Endometrium (tissue), 2 donors: ENCODE data around the gene CITED4.

ENCODE experiments used
- FAIRE-seq: peaks from 2 replicates; lab custom pipeline; 2012; peaks lifted over from hg19 to GRCh38; lab: Jason Lieb, UNC
- donor health status: control.
- donor health status: control.

CITED4 gene

GRCh38 chr1:40853113-40853884 lies 8.9 kb downstream of the CITED4 start:
- no peak for FAIRE-seq

GRCh38 chr1:40851643-40852042 lies 10.5 kb downstream of the CITED4 start:
- no peak for FAIRE-seq

GRCh38 chr1:40849801-40850592 lies 12.2 kb downstream of the CITED4 start:
- no peak for FAIRE-seq

- no peak for FAIRE-seq
Observed at GRCh38 chr1:40848530-40849189, 13.5 kb downstream of the CITED4 start.

- FAIRE-seq: no peak
Observed at GRCh38 chr1:40847023-40847745, 15.0 kb downstream of the CITED4 start.

GRCh38 chr1:40845895-40846294 lies 16.3 kb downstream of the CITED4 start:
- no peak for FAIRE-seq

GRCh38 chr1:40844887-40845878 lies 17.0 kb downstream of the CITED4 start:
- FAIRE-seq: no peak

GRCh38 chr1:40844079-40844478 lies 18.1 kb downstream of the CITED4 start:
- FAIRE-seq: no peak

GRCh38 chr1:40842691-40843090 lies 19.5 kb downstream of the CITED4 start:
- no peak for FAIRE-seq

- no peak for FAIRE-seq
Observed at GRCh38 chr1:40842207-40842606, 20.0 kb downstream of the CITED4 start.

- no peak for FAIRE-seq
Observed at GRCh38 chr1:40841602-40842001, 20.6 kb downstream of the CITED4 start.

GRCh38 chr1:40840526-40841323 lies 21.4 kb downstream of the CITED4 start:
- no peak for FAIRE-seq

- FAIRE-seq: no peak
Observed at GRCh38 chr1:40839943-40840335, 22.2 kb downstream of the CITED4 start.

GRCh38 chr1:40838980-40839942 lies 22.9 kb downstream of the CITED4 start:
- no peak for FAIRE-seq

GRCh38 chr1:40838045-40838979 lies 23.9 kb downstream of the CITED4 start:
- no peak for FAIRE-seq

- no peak for FAIRE-seq
Observed at GRCh38 chr1:40837601-40838000, 24.6 kb downstream of the CITED4 start.

GRCh38 chr1:40836283-40836682 lies 25.9 kb downstream of the CITED4 start:
- no peak for FAIRE-seq
